PFSK-1 (cell line): ENCODE measurements around the gene RUNDC3A.

Experiments used
- POLR2AphosphoS5 ChIP-seq: IDR thresholded peaks from 2 replicates; pipeline ENCODE4 v1.6.1; 2012; ENCODE audit warnings: low read depth, mild to moderate bottlenecking, control low read depth, low read length, moderate library complexity
- SIN3A ChIP-seq: IDR thresholded peaks from 2 replicates; pipeline ENCODE4 v1.6.1; 2012; ENCODE audit warnings: mild to moderate bottlenecking, low read length, moderate library complexity, borderline replicate concordance; ENCODE audit not compliant: insufficient read depth
- TAF1 ChIP-seq: IDR thresholded peaks from 2 replicates; pipeline ENCODE4 v1.6.1; 2012; ENCODE audit warnings: low read length, control low read depth, borderline replicate concordance; ENCODE audit not compliant: insufficient read depth
- TF ChIP-seq, protein P1 (sequence below), 2 experiments: IDR thresholded peaks; 2 replicates each; pipeline versions ENCODE4 v1.6.1 to v1.8.0; 2011 to 2012; ENCODE audit warnings: low read depth in 2 of 2, low read length in 2 of 2, control low read depth in 1 of 2, inconsistent platforms in 1 of 2, mild to moderate bottlenecking in 1 of 2, moderate library complexity in 1 of 2; ENCODE audit not compliant: insufficient read depth in 1 of 2

DNA sequence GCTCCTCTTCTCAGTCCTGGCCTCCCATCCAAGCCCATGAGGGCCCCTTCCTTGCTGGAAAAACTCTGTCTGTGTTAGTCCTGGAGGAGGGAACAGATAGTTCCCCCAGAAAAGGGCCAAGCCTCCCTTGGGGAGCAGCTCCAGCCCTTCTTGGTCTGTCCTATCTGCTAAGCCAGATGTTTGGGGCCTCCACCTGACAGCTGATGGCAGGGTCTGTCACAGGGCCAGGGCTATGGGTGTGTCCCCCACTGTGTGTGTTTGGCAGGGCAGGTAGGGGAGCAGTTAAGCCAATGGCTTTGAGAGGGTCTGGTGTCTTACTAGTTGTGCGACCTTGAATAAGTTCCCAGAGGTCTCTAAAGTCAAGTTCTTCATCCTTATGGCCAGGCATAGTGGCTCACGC, 26.8 kb upstream of the RUNDC3A start:
- no peak for TF ChIP-seq POLR2AphosphoS5
- TF ChIP-seq, protein P1, sequence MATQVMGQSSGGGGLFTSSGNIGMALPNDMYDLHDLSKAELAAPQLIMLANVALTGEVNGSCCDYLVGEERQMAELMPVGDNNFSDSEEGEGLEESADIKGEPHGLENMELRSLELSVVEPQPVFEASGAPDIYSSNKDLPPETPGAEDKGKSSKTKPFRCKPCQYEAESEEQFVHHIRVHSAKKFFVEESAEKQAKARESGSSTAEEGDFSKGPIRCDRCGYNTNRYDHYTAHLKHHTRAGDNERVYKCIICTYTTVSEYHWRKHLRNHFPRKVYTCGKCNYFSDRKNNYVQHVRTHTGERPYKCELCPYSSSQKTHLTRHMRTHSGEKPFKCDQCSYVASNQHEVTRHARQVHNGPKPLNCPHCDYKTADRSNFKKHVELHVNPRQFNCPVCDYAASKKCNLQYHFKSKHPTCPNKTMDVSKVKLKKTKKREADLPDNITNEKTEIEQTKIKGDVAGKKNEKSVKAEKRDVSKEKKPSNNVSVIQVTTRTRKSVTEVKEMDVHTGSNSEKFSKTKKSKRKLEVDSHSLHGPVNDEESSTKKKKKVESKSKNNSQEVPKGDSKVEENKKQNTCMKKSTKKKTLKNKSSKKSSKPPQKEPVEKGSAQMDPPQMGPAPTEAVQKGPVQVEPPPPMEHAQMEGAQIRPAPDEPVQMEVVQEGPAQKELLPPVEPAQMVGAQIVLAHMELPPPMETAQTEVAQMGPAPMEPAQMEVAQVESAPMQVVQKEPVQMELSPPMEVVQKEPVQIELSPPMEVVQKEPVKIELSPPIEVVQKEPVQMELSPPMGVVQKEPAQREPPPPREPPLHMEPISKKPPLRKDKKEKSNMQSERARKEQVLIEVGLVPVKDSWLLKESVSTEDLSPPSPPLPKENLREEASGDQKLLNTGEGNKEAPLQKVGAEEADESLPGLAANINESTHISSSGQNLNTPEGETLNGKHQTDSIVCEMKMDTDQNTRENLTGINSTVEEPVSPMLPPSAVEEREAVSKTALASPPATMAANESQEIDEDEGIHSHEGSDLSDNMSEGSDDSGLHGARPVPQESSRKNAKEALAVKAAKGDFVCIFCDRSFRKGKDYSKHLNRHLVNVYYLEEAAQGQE (IDR thresholded peaks at IDR 0.05; ENCODE audit: insufficient read depth in 1 of 2, low read depth in 2 of 2, low read length in 2 of 2) = no peak
- no peak for TF ChIP-seq TAF1
- TF ChIP-seq SIN3A = no peak
